HCT116 (cell line): Measurements from ENCODE around the gene NFATC1. TPM values are rescaled to one million over a fixed set of nuclear protein-coding genes. Genes with fewer than 3 reads are reported as not detected.

Source experiments
- ATAC-seq: fragments of 200-7000 bp; cut with Tn5 transposase; 2 replicates; pipeline ENCODE4 v1.9.1; 2020; ENCODE audit warnings: mild to moderate bottlenecking, moderate library complexity
- BruUV-seq: library from RNA; stranded (reverse); fragments of 400-500 nt; replicated peaks from 2 replicates; lab custom pipeline; 2021; lab: Mats Ljungman, UMichigan
- CTCF ChIA-PET: fragments of 300-600 bp; sonication (Branson Sonifier 250); formaldehyde crosslinking; loops from one replicate; lab custom pipeline; 2021; ENCODE audit warnings: antibody characterized with exemption; lab: Charles Lee
- POLR2A ChIA-PET: fragments of 300-600, 350-600 bp; sonication (Branson Sonifier 250); formaldehyde crosslinking; loops from one replicate; lab custom pipeline; 2021; ENCODE audit warnings: antibody characterized with exemption; lab: Charles Lee
- RAD21 ChIA-PET, 2 experiments: fragments of 300-600 bp; sonication (Branson Sonifier 250); formaldehyde crosslinking; loops; one replicate each; lab custom pipeline; 2023; ENCODE audit warnings: low total read pairs in 2 of 2; ENCODE audit not compliant: uncharacterized antibody in 2 of 2, unreplicated experiment in 2 of 2, low non-redundant PET in 1 of 2; lab: Charles Lee
- DNase-seq: peaks from one replicate; pipeline ENCODE4 v3.0.0-alpha.2; 2010; ENCODE audit warnings: low read depth, low spot score
- H2AFZ ChIP-seq: fragments of 200-600 bp; shearing (Covaris generic), sonication (generic); 2 replicates; pipeline ENCODE4 v1.6.1; 2017; ENCODE audit warnings: low read depth, mixed run types, mixed read lengths, antibody characterized with exemption, low read length; ENCODE audit not compliant: poor library complexity, severe bottlenecking
- H3K27ac ChIP-seq: 2 replicates; pipeline ENCODE4 v1.5.1; 2012; ENCODE audit warnings: low read depth, low read length
- H3K27me3 ChIP-seq: fragments of 200-600 bp; sonication (generic); 2 replicates; pipeline ENCODE4 v1.6.1; 2016; ENCODE audit warnings: mixed run types, low read length, mixed read lengths; ENCODE audit not compliant: insufficient read depth
- H3K36me3 ChIP-seq, 2 experiments: fragments of 200-500 bp in 1 of 2; fragments of 200-600 bp in 1 of 2; sonication (Bioruptor generic) in 1 of 2; sonication (generic) in 1 of 2; 2 replicates each; pipeline versions ENCODE4 v1.5.1 to v1.6.1; 2014 to 2016; ENCODE audit warnings: low read length in 2 of 2, inconsistent platforms in 1 of 2, mixed read lengths in 1 of 2, mixed run types in 1 of 2; ENCODE audit not compliant: insufficient read depth in 2 of 2, control insufficient read depth in 1 of 2
- H3K4me1 ChIP-seq, 2 experiments: fragments of 200-600 bp in 1 of 2; sonication (generic) in 1 of 2; 2 replicates each; pipeline versions ENCODE4 v1.5.1 to v1.6.1; 2012 to 2017; ENCODE audit warnings: low read length in 2 of 2, inconsistent platforms in 1 of 2, mild to moderate bottlenecking in 1 of 2, mixed read lengths in 1 of 2, mixed run types in 1 of 2, moderate library complexity in 1 of 2; ENCODE audit not compliant: insufficient read depth in 2 of 2, control insufficient read depth in 1 of 2
- H3K4me2 ChIP-seq: fragments of 200-600 bp; sonication (generic); 2 replicates; pipeline ENCODE4 v1.6.1; 2017; ENCODE audit warnings: mixed run types, low read length, mixed read lengths
- H3K4me3 ChIP-seq, 2 experiments: fragments of 200-600 bp in 1 of 2; sonication (generic) in 1 of 2; replicated peaks in 1 of 2; 2 replicates each; pipeline ENCODE4 v1.5.1; 2011 to 2016; ENCODE audit warnings: low read length in 2 of 2, control low read depth in 1 of 2, low read depth in 1 of 2, mild to moderate bottlenecking in 1 of 2, mixed read lengths in 1 of 2, mixed run types in 1 of 2
- H3K79me2 ChIP-seq: fragments of 200-600 bp; sonication (generic); 2 replicates; pipeline ENCODE4 v1.6.1; 2017; ENCODE audit warnings: mild to moderate bottlenecking, mixed run types, low read length, moderate library complexity, mixed read lengths; ENCODE audit not compliant: insufficient read depth
- H3K9ac ChIP-seq: fragments of 200-600 bp; sonication (generic); 2 replicates; pipeline ENCODE4 v1.6.1; 2016; ENCODE audit warnings: low read length, mixed read lengths
- H3K9me2 ChIP-seq: fragments of 200-600 bp; sonication (generic), shearing (Covaris generic); 2 replicates; pipeline ENCODE4 v1.6.1; 2017; ENCODE audit warnings: mixed run types, mild to moderate bottlenecking, moderate library complexity; ENCODE audit not compliant: insufficient read depth
- H3K9me3 ChIP-seq, 2 experiments: fragments of 200-500 bp in 1 of 2; fragments of 200-600 bp in 1 of 2; sonication (Bioruptor generic) in 1 of 2; sonication (generic) in 1 of 2; 2 replicates each; pipeline ENCODE4 v1.6.1; 2014 to 2017; ENCODE audit warnings: low read length in 2 of 2, mixed read lengths in 2 of 2, inconsistent platforms in 1 of 2, low read depth in 1 of 2, mild to moderate bottlenecking in 1 of 2, mixed run types in 1 of 2, moderate library complexity in 1 of 2; ENCODE audit not compliant: control insufficient read depth in 1 of 2, insufficient read depth in 1 of 2
- H4K20me1 ChIP-seq: fragments of 200-600 bp; sonication (generic), shearing (Covaris generic); 2 replicates; pipeline ENCODE4 v1.6.1; 2017; ENCODE audit warnings: mixed run types, mild to moderate bottlenecking, moderate library complexity; ENCODE audit not compliant: insufficient read depth
- CBX3 ChIP-seq: IDR thresholded peaks from 2 replicates; pipeline ENCODE4 v1.6.1; 2012; ENCODE audit warnings: low read depth
- EGR1 ChIP-seq: IDR thresholded peaks from 2 replicates; pipeline ENCODE4 v1.6.1; 2012; ENCODE audit warnings: low read depth
- EZH2phosphoT487 ChIP-seq: fragments of 200-600 bp; IDR thresholded peaks from 2 replicates; pipeline ENCODE4 v1.6.1; 2018; ENCODE audit warnings: antibody characterized with exemption, borderline replicate concordance
- FOSL1 ChIP-seq: IDR thresholded peaks from 2 replicates; pipeline ENCODE4 v1.6.1; 2012; ENCODE audit warnings: low read depth
- JUND ChIP-seq: IDR thresholded peaks from 2 replicates; pipeline ENCODE4 v1.6.1; 2012
- POLR2A ChIP-seq: IDR thresholded peaks from 2 replicates; pipeline ENCODE4 v1.7.0; 2011; ENCODE audit warnings: borderline replicate concordance; ENCODE audit not compliant: insufficient read depth, insufficient read length; ENCODE audit errors: extremely low read depth
- POLR2AphosphoS5 ChIP-seq: IDR thresholded peaks from 2 replicates; pipeline ENCODE4 v1.6.1; 2011; ENCODE audit warnings: mild to moderate bottlenecking, low read depth, low read length, moderate library complexity
- RAD21 ChIP-seq: IDR thresholded peaks from 2 replicates; pipeline ENCODE4 v1.6.1; 2012; ENCODE audit warnings: low read depth, mild to moderate bottlenecking
- SIN3A ChIP-seq: IDR thresholded peaks from 2 replicates; pipeline ENCODE4 v1.6.1; 2012; ENCODE audit warnings: low read depth
- SP1 ChIP-seq: IDR thresholded peaks from 2 replicates; pipeline ENCODE4 v1.6.1; 2012; ENCODE audit warnings: low read depth
- SRF ChIP-seq: IDR thresholded peaks from 2 replicates; pipeline ENCODE4 v1.6.1; 2012; ENCODE audit warnings: low read depth
- TCF7L2 ChIP-seq: IDR thresholded peaks from 2 replicates; pipeline ENCODE4 v1.7.0; 2011; ENCODE audit warnings: borderline replicate concordance, inconsistent platforms; ENCODE audit not compliant: insufficient read depth, insufficient read length; ENCODE audit errors: extremely low read depth
- YY1 ChIP-seq: IDR thresholded peaks from 2 replicates; pipeline ENCODE4 v1.6.1; 2011; ENCODE audit warnings: low read length, low read depth, moderate library complexity, mild to moderate bottlenecking; ENCODE audit not compliant: insufficient replicate concordance; ENCODE audit errors: extremely low read depth
- ZFX ChIP-seq: fragments of 450-650 bp; IDR thresholded peaks from 2 replicates; pipeline ENCODE4 v1.6.1; 2017
- intact Hi-C: fragments of 100-400 bp; cut with micrococcal nuclease; formaldehyde crosslinking; loops from 2 replicates; pipeline ENCODE4 v1.10.0; 2022
- total RNA-seq: library from RNA; stranded (reverse); gene quantifications from one replicate; pipeline ENCODE4 v1.2.1, GENCODE V29; 2021; ENCODE audit not compliant: unreplicated experiment
- TF ChIP-seq, protein P1 (sequence below): IDR thresholded peaks from 2 replicates; pipeline ENCODE4 v1.6.1; 2012; ENCODE audit warnings: low read depth
- TF ChIP-seq, protein P2 (sequence below), 3 experiments: fragments of 200-600 bp in 1 of 3; sonication (generic) in 1 of 3; IDR thresholded peaks in 2 of 3; conservative IDR thresholded peaks in 1 of 3; 2 replicates each; pipeline ENCODE4 v1.5.1; 2012 to 2017; ENCODE audit warnings: low read depth in 2 of 3, low read length in 2 of 3, antibody characterized with exemption in 1 of 3, borderline replicate concordance in 1 of 3, control low read depth in 1 of 3, mild to moderate bottlenecking in 1 of 3, mixed read lengths in 1 of 3, mixed run types in 1 of 3, moderate library complexity in 1 of 3; ENCODE audit not compliant: insufficient read depth in 1 of 3
- TF ChIP-seq, protein P3 (sequence below): IDR thresholded peaks from 2 replicates; pipeline ENCODE4 v1.6.1; 2012
- TF ChIP-seq, protein P4 (sequence below): IDR thresholded peaks from 2 replicates; pipeline ENCODE4 v1.6.1; 2011; ENCODE audit warnings: mild to moderate bottlenecking, low read length, moderate library complexity; ENCODE audit not compliant: insufficient replicate concordance; ENCODE audit errors: extremely low read depth
- TF ChIP-seq, protein P5 (sequence below): IDR thresholded peaks from 2 replicates; pipeline ENCODE4 v1.6.1; 2012

Gene NFATC1
- total RNA-seq, 1 experiment from 2014 or later: 20.8 TPM

DNA sequence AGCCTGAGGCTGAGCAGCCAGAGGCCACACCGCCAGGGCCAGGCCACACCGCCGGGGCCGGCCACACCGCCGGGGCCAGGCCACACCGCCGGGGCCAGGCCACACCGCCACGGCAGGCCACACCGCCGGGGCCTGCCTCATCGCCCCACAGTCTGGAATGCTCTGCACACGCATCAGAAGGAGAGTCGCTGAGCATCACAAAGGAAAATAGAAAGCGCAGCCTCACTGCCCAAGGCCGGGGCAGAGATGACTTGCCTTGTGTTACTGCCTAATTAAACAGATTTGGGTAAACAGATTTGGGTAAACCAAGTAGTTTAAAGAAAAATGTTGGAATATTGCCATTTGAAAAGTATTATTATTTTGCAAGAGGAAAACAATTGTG, 10.4 kb upstream of the NFATC1 start:
- Histone ChIP-seq H4K20me1 (no peaks in the 10 kb centered on the region), H3K4me3 (no peak overlapping the region), H3K27me3 (no peaks in the 10 kb centered on the region), H3K9me2 (no peaks in the 10 kb centered on the region), H3K4me2 (no peak overlapping the region), H3K4me1 (no peaks in the 10 kb centered on the region), H3K79me2 (no peaks in the 10 kb centered on the region), H3K9ac (no peak overlapping the region), H2AFZ (no peak overlapping the region), H3K27ac (no peak overlapping the region), H3K36me3 (no peaks in the 10 kb centered on the region), H3K9me3 (no peaks in the 10 kb centered on the region)
- ChIA-PET CTCF (no interaction called here), POLR2A (no interaction called here), RAD21 (interaction anchor here in 1 of 2 experiments (0.7 kb wide), 1 partner anchor 258 kb away, joined by 4 read pairs; no protein-coding TSS in a partner anchor)
- intact Hi-C loops: no loop called here
- DNase-seq (no peak), ATAC-seq (no peak)
- TF ChIP-seq ZFX: no peak
- TF ChIP-seq, protein P1, sequence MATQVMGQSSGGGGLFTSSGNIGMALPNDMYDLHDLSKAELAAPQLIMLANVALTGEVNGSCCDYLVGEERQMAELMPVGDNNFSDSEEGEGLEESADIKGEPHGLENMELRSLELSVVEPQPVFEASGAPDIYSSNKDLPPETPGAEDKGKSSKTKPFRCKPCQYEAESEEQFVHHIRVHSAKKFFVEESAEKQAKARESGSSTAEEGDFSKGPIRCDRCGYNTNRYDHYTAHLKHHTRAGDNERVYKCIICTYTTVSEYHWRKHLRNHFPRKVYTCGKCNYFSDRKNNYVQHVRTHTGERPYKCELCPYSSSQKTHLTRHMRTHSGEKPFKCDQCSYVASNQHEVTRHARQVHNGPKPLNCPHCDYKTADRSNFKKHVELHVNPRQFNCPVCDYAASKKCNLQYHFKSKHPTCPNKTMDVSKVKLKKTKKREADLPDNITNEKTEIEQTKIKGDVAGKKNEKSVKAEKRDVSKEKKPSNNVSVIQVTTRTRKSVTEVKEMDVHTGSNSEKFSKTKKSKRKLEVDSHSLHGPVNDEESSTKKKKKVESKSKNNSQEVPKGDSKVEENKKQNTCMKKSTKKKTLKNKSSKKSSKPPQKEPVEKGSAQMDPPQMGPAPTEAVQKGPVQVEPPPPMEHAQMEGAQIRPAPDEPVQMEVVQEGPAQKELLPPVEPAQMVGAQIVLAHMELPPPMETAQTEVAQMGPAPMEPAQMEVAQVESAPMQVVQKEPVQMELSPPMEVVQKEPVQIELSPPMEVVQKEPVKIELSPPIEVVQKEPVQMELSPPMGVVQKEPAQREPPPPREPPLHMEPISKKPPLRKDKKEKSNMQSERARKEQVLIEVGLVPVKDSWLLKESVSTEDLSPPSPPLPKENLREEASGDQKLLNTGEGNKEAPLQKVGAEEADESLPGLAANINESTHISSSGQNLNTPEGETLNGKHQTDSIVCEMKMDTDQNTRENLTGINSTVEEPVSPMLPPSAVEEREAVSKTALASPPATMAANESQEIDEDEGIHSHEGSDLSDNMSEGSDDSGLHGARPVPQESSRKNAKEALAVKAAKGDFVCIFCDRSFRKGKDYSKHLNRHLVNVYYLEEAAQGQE: no peak
- TF ChIP-seq POLR2AphosphoS5: no peak
- TF ChIP-seq, protein P2, sequence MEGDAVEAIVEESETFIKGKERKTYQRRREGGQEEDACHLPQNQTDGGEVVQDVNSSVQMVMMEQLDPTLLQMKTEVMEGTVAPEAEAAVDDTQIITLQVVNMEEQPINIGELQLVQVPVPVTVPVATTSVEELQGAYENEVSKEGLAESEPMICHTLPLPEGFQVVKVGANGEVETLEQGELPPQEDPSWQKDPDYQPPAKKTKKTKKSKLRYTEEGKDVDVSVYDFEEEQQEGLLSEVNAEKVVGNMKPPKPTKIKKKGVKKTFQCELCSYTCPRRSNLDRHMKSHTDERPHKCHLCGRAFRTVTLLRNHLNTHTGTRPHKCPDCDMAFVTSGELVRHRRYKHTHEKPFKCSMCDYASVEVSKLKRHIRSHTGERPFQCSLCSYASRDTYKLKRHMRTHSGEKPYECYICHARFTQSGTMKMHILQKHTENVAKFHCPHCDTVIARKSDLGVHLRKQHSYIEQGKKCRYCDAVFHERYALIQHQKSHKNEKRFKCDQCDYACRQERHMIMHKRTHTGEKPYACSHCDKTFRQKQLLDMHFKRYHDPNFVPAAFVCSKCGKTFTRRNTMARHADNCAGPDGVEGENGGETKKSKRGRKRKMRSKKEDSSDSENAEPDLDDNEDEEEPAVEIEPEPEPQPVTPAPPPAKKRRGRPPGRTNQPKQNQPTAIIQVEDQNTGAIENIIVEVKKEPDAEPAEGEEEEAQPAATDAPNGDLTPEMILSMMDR (IDR thresholded peaks at IDR 0.05 in 2 of 3, conservative IDR thresholded peaks at IDR 0.05 in 1 of 3; ENCODE audit: borderline replicate concordance in 1 of 3, insufficient read depth in 1 of 3, low read depth in 2 of 3, low read length in 2 of 3): no peak
- no peak for TF ChIP-seq SRF
- no peak for TF ChIP-seq RAD21
- TF ChIP-seq YY1: no peak
- no peak for TF ChIP-seq EZH2phosphoT487
- no peak for TF ChIP-seq POLR2A
- no peak for TF ChIP-seq CBX3
- TF ChIP-seq, protein P3, sequence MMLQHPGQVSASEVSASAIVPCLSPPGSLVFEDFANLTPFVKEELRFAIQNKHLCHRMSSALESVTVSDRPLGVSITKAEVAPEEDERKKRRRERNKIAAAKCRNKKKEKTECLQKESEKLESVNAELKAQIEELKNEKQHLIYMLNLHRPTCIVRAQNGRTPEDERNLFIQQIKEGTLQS: no peak
- no peak for TF ChIP-seq SIN3A
- TF ChIP-seq TCF7L2: no peak
- no peak for TF ChIP-seq FOSL1
- no peak for TF ChIP-seq EGR1
- TF ChIP-seq JUND: no peak
- TF ChIP-seq SP1: no peak
- TF ChIP-seq, protein P4, sequence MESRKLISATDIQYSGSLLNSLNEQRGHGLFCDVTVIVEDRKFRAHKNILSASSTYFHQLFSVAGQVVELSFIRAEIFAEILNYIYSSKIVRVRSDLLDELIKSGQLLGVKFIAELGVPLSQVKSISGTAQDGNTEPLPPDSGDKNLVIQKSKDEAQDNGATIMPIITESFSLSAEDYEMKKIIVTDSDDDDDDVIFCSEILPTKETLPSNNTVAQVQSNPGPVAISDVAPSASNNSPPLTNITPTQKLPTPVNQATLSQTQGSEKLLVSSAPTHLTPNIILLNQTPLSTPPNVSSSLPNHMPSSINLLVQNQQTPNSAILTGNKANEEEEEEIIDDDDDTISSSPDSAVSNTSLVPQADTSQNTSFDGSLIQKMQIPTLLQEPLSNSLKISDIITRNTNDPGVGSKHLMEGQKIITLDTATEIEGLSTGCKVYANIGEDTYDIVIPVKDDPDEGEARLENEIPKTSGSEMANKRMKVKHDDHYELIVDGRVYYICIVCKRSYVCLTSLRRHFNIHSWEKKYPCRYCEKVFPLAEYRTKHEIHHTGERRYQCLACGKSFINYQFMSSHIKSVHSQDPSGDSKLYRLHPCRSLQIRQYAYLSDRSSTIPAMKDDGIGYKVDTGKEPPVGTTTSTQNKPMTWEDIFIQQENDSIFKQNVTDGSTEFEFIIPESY: no peak
- TF ChIP-seq, protein P5, sequence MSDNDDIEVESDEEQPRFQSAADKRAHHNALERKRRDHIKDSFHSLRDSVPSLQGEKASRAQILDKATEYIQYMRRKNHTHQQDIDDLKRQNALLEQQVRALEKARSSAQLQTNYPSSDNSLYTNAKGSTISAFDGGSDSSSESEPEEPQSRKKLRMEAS: no peak
- BruUV-seq: no TSS peak
